Right lobe of liver (tissue), 4 donors: ENCODE results near the gene RGS3.

Experiments used
- CTCF ChIP-seq, 4 donors: fragments of 200-600 bp in 3 of 4; fragments of 450-650 bp in 1 of 4; IDR thresholded peaks; one replicate each; pipeline versions ENCODE4 v1.5.1 to v1.8.0; 2016 to 2022; ENCODE audit warnings: antibody characterized with exemption in 4 of 4, mild to moderate bottlenecking in 2 of 4
- POLR2A ChIP-seq: fragments of 450-650 bp; IDR thresholded peaks from one replicate; pipeline ENCODE4 v1.6.1; 2017; ENCODE audit warnings: antibody characterized with exemption, mild to moderate bottlenecking
- donor health status: DM: no; HTN: no; CAD: no.
- donor health status: DM: no; HTN: no; CAD: no.
- donor health status: DM: no; HTN: yes; CAD: no.

- TF ChIP-seq POLR2A = no peak
- TF ChIP-seq CTCF (IDR thresholded peaks at IDR 0.05) = no peak
These were observed 114.8 kb downstream of the RGS3 start for GRCh38 chr9:113578279-113578865.
